DND-41 (cell line): ENCODE measurements around the gene TDP2.
"Not testable (repeated sequence)": the region's sequence is repeated elsewhere in the genome, so short reads cannot be mapped to it uniquely, and the experiment has no call there.

ENCODE experiments used
- ATAC-seq: fragments of 200-7000 bp; cut with Tn5 transposase; 3 replicates; pipeline ENCODE4 v1.9.1; 2021; ENCODE audit warnings: low read depth; ENCODE audit not compliant: insufficient read depth
- DNase-seq: peaks from one replicate; pipeline ENCODE4 v3.0.0-alpha.2; 2020
- H2AFZ ChIP-seq: 2 replicates; pipeline ENCODE4 v1.6.0; 2012; ENCODE audit warnings: low read depth, low read length
- H3K27ac ChIP-seq: 2 replicates; pipeline ENCODE4 v1.5.1; 2012; ENCODE audit warnings: low read length, inconsistent platforms
- H3K27me3 ChIP-seq: fragments of 200-600 bp; sonication (generic); 2 replicates; pipeline ENCODE4 v1.6.0; 2012; ENCODE audit warnings: low read length, mild to moderate bottlenecking, inconsistent platforms; ENCODE audit not compliant: insufficient read depth, poor library complexity
- H3K36me3 ChIP-seq: 2 replicates; pipeline ENCODE4 v1.5.1; 2012; ENCODE audit warnings: low read length, inconsistent platforms; ENCODE audit not compliant: insufficient read depth
- H3K4me1 ChIP-seq: 2 replicates; pipeline ENCODE4 v1.5.1; 2012; ENCODE audit warnings: mild to moderate bottlenecking, low read length; ENCODE audit not compliant: insufficient read depth
- H3K4me2 ChIP-seq: 2 replicates; pipeline ENCODE4 v1.6.0; 2012; ENCODE audit warnings: mild to moderate bottlenecking, moderate library complexity, low read length, inconsistent platforms; ENCODE audit not compliant: insufficient read depth
- H3K4me3 ChIP-seq, 2 experiments: fragments of 200-600 bp in 1 of 2; shearing (Covaris generic) in 1 of 2; 2 replicates each; pipeline ENCODE4 v1.5.1; 2012 to 2016; ENCODE audit warnings: inconsistent platforms in 2 of 2, low read length in 2 of 2, mild to moderate bottlenecking in 2 of 2, low read depth in 1 of 2, moderate library complexity in 1 of 2
- H3K79me2 ChIP-seq: 2 replicates; pipeline ENCODE4 v1.6.0; 2012; ENCODE audit warnings: low read length, inconsistent platforms; ENCODE audit not compliant: insufficient read depth
- H3K9ac ChIP-seq: 2 replicates; pipeline ENCODE4 v1.6.0; 2012; ENCODE audit warnings: low read depth, mild to moderate bottlenecking, inconsistent platforms, low read length, moderate library complexity
- H3K9me3 ChIP-seq: 2 replicates; pipeline ENCODE4 v1.5.1; 2012; ENCODE audit warnings: low read length, moderate library complexity, mild to moderate bottlenecking, inconsistent platforms; ENCODE audit not compliant: insufficient read depth, severe bottlenecking
- H4K20me1 ChIP-seq: 2 replicates; pipeline ENCODE4 v1.6.0; 2012; ENCODE audit warnings: low read length; ENCODE audit not compliant: insufficient read depth
- CTCF ChIP-seq: IDR thresholded peaks from 2 replicates; pipeline ENCODE4 v1.5.1; 2012; ENCODE audit warnings: borderline replicate concordance, low read length, moderate library complexity, mild to moderate bottlenecking; ENCODE audit not compliant: poor library complexity, severe bottlenecking; ENCODE audit errors: extremely low read depth
- EZH2 ChIP-seq: IDR thresholded peaks from 3 replicates; pipeline ENCODE4 v1.6.1; 2012; ENCODE audit warnings: borderline replicate concordance, low read depth, mild to moderate bottlenecking, moderate library complexity, low read length, inconsistent platforms; ENCODE audit not compliant: severe bottlenecking

TDP2 gene

GRCh38 chr6:24668997-24669361, 2.3 kb upstream of the TDP2 start:
- Histone ChIP-seq H3K9ac (no peak overlapping the region), H3K79me2 (peaks cover 39% of the 10 kb centered on the region), H3K9me3 (peaks cover 34% of the 10 kb centered on the region), H3K4me1 (peaks cover 35% of the 10 kb centered on the region), H3K27ac (no peak overlapping the region), H3K36me3 (peaks cover 17% of the 10 kb centered on the region), H3K27me3 (no peaks in the 10 kb centered on the region), H3K4me3 (no peak overlapping the region), H3K4me2 (no peak overlapping the region), H4K20me1 (no peaks in the 10 kb centered on the region), H2AFZ (no peak overlapping the region)
- ATAC-seq: no peak
- no peak for DNase-seq
- no peak for TF ChIP-seq EZH2
- no peak for TF ChIP-seq CTCF

DNA sequence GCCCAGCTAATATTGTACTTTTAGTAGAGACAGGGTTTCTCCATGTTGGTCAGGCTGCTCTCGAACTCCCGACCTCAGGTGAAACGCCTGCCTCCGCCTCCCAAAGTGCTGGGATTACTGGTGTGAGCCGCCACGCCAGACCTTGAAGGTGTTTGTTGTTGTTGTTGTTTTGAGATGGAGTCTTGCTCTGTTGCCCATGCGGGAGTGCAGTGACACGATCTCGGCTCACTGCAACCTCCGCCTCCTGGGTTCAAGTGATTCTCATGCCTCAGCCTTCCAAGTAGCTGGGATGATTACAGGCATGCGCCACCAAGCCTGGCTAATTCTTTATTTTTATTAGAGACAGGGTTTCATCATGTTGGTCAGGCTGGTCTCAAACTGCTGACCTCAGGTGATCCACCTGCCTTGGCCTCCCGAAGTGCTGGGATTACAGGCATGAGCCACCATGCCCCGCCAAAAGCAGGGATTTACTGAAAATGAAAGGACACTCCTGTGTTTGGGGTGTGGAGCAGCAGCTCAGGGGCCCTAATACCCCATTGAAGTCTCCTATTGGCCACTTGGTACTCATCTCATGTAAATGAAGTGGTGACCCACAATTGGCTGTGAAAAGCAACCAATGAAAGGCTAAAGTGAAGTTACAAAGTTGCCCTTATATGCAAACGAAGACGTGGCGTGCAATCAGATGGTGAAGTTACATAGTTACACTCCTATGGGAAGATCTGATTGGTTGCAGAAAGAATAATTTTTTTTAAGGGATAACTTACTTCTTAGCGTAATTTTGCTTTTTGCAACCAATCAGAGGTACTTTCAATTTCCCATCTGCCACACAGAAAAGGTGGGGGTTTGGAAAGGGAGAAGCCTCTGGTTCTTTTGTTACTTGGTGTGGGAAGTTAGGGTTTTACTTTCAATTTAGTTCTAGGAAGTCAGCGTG, 1.6 kb upstream of the TDP2 start:
- peak overlapping the region; percentile 82; the same call in 1 of the 2 replicates for H3K9ac ChIP-seq
- not testable (repeated sequence) for H3K27ac ChIP-seq, ATAC-seq, H4K20me1 ChIP-seq, H2AFZ ChIP-seq, H3K27me3 ChIP-seq, DNase-seq
- H3K4me3 ChIP-seq: peak overlapping the region in 1 of 2 experiments; percentile 76; a peak in 2 of 4 replicates
- H3K79me2 ChIP-seq: peaks cover 45% of the 10 kb centered on the region
- H3K36me3 ChIP-seq: peaks cover 23% of the 10 kb centered on the region
- H3K4me1 ChIP-seq: peaks cover 35% of the 10 kb centered on the region
- peak overlapping the region; percentile 75 for H3K4me2 ChIP-seq
- H3K9me3 ChIP-seq: peaks cover 29% of the 10 kb centered on the region

GRCh38 chr6:24667378-24667803, 692 bp upstream of the TDP2 start:
- Histone ChIP-seq H3K79me2 (peaks cover 54% of the 10 kb centered on the region), H3K9me3 (peaks cover 21% of the 10 kb centered on the region), H3K4me3 (peak overlapping the region; percentile 76), H3K36me3 (peaks cover 31% of the 10 kb centered on the region), H4K20me1 (no peaks in the 10 kb centered on the region), H2AFZ (peak overlapping the region; percentile 97), H3K27me3 (no peaks in the 10 kb centered on the region), H3K27ac (peak overlapping the region; percentile 94), H3K4me2 (peak overlapping the region; percentile 75), H3K4me1 (peaks cover 35% of the 10 kb centered on the region), H3K9ac (peak overlapping the region; percentile 82)
- ATAC-seq (no peak), DNase-seq (no peak)
- TF ChIP-seq EZH2: no peak
- no peak for TF ChIP-seq CTCF

- Histone ChIP-seq H3K79me2 (peaks cover 56% of the 10 kb centered on the region), H2AFZ (peak overlapping the region; percentile 90), H3K27ac (peak overlapping the region; percentile 82), H3K4me3 (peak overlapping the region; percentile 76), H3K4me1 (peaks cover 35% of the 10 kb centered on the region), H4K20me1 (no peaks in the 10 kb centered on the region), H3K9ac (peak overlapping the region; percentile 82), H3K9me3 (peaks cover 14% of the 10 kb centered on the region), H3K36me3 (peaks cover 39% of the 10 kb centered on the region), H3K27me3 (no peaks in the 10 kb centered on the region), H3K4me2 (peak overlapping the region; percentile 66)
- ATAC-seq (peak; percentile 42), DNase-seq (no peak)
- TF ChIP-seq CTCF (no peak), EZH2 (no peak)
Measured at GRCh38 chr6:24666097-24666640, 530 bp downstream of the TDP2 start.
